Thoracic aorta (tissue), 2 donors: Measurements from ENCODE around the gene OCSTAMP. TPM values are rescaled to one million over a fixed set of nuclear protein-coding genes. Genes with fewer than 3 reads are reported as not detected.

Experiments used
- ATAC-seq: fragments of 150-250 bp; one replicate; pipeline ENCODE4 v1.8.0; 2017; ENCODE audit warnings: low read depth; ENCODE audit not compliant: insufficient number of reproducible peaks, low FRiP score
- DNase-seq: peaks from one replicate; pipeline ENCODE4 v3.0.0-alpha.2; 2020; ENCODE audit warnings: low spot score
- H3K27ac ChIP-seq, 2 donors: fragments of 200-600 bp; sonication (generic); 1 replicate in 1 of 2; 2 replicates in 1 of 2; pipeline ENCODE4 v1.5.1; 2016; ENCODE audit warnings: mild to moderate bottlenecking in 2 of 2, moderate library complexity in 2 of 2
- H3K27me3 ChIP-seq: fragments of 200-600 bp; sonication (generic); replicated peaks from 2 replicates; pipeline ENCODE4 v1.6.0; 2016; ENCODE audit warnings: mild to moderate bottlenecking; ENCODE audit not compliant: insufficient read depth
- H3K36me3 ChIP-seq: fragments of 200-600 bp; sonication (generic); one replicate; pipeline ENCODE4 v1.5.1; 2016
- H3K4me1 ChIP-seq, 2 donors: fragments of 200-600 bp; sonication (generic); 1 replicate in 1 of 2; 2 replicates in 1 of 2; pipeline versions ENCODE4 v1.5.1 to v1.6.0; 2016; ENCODE audit warnings: low read depth in 2 of 2, mild to moderate bottlenecking in 1 of 2; ENCODE audit not compliant: control insufficient read depth in 1 of 2
- H3K4me3 ChIP-seq: fragments of 200-600 bp; sonication (generic); 2 replicates; pipeline ENCODE4 v1.5.1; 2016; ENCODE audit warnings: mild to moderate bottlenecking
- H3K9me3 ChIP-seq: fragments of 200-600 bp; sonication (generic); 2 replicates; pipeline ENCODE4 v1.5.1; 2016
- total RNA-seq, 2 donors: library from RNA; depleted of rRNA; stranded (reverse); fragments of >200 nt; gene quantifications; one replicate each; pipeline versions ENCODE4 v1.1.0 to v1.2.3, GENCODE V29; 2016
- TF ChIP-seq, protein P1 (sequence below): fragments of 200-600 bp; sonication (generic); IDR thresholded peaks from one replicate; pipeline ENCODE4 v1.5.1; 2019; ENCODE audit warnings: antibody characterized with exemption

The OCSTAMP gene
- total RNA-seq, 2 donors from 2014 or later, result not detected

DNA sequence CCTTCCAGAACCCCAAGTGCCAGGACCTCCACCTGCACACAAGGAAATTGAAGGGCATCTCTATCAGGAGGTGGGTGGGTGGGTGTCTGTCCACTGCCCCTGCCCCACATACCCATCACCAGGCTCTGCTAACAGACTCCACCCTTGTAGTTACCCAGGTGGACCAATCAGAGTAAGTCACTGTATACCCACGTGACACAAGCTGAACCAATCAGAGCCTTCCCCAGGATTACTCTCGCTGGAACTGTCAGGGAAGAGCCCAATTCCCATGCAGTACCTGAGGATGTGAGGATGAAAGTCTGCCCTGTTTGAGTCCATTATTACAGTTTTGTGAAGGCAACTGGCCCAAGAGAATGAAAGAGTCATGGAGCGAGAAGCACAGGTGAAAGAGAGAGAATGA, 4.2 kb downstream of the OCSTAMP start:
- no peaks in the 10 kb centered on the region for H3K4me1 ChIP-seq
- H3K27ac ChIP-seq, result no peak overlapping the region
- TF ChIP-seq, protein P1, sequence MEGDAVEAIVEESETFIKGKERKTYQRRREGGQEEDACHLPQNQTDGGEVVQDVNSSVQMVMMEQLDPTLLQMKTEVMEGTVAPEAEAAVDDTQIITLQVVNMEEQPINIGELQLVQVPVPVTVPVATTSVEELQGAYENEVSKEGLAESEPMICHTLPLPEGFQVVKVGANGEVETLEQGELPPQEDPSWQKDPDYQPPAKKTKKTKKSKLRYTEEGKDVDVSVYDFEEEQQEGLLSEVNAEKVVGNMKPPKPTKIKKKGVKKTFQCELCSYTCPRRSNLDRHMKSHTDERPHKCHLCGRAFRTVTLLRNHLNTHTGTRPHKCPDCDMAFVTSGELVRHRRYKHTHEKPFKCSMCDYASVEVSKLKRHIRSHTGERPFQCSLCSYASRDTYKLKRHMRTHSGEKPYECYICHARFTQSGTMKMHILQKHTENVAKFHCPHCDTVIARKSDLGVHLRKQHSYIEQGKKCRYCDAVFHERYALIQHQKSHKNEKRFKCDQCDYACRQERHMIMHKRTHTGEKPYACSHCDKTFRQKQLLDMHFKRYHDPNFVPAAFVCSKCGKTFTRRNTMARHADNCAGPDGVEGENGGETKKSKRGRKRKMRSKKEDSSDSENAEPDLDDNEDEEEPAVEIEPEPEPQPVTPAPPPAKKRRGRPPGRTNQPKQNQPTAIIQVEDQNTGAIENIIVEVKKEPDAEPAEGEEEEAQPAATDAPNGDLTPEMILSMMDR, result no peak
- no peak for DNase-seq
- no peak overlapping the region for H3K4me3 ChIP-seq
- no peak for ATAC-seq
- no peaks in the 10 kb centered on the region for H3K9me3 ChIP-seq
- no peaks in the 10 kb centered on the region for H3K36me3 ChIP-seq
- no peaks in the 10 kb centered on the region for H3K27me3 ChIP-seq

DNA sequence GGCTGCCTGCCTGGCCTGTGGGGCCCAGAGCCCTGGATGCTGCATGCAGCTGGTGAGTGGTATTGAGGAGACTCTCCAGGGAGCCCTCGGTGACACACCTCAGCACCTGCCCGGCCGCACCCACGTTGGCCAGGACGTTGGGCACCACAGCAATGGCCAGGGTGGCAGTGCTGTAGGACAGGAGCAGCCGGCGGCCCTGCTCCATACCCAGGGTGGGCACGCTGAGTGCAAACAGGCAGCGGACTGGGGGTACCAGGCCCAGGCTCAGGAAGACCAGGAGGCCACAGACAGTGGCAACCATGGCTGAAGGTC, 4.7 kb downstream of the OCSTAMP start:
- DNase-seq, result no peak
- H3K36me3 ChIP-seq, result no peaks in the 10 kb centered on the region
- no peaks in the 10 kb centered on the region for H3K4me1 ChIP-seq
- no peak for ATAC-seq
- no peak overlapping the region for H3K27ac ChIP-seq
- H3K9me3 ChIP-seq, result no peaks in the 10 kb centered on the region
- no peak overlapping the region for H3K4me3 ChIP-seq
- TF ChIP-seq, protein P1, result no peak
- H3K27me3 ChIP-seq, result no peaks in the 10 kb centered on the region

DNA sequence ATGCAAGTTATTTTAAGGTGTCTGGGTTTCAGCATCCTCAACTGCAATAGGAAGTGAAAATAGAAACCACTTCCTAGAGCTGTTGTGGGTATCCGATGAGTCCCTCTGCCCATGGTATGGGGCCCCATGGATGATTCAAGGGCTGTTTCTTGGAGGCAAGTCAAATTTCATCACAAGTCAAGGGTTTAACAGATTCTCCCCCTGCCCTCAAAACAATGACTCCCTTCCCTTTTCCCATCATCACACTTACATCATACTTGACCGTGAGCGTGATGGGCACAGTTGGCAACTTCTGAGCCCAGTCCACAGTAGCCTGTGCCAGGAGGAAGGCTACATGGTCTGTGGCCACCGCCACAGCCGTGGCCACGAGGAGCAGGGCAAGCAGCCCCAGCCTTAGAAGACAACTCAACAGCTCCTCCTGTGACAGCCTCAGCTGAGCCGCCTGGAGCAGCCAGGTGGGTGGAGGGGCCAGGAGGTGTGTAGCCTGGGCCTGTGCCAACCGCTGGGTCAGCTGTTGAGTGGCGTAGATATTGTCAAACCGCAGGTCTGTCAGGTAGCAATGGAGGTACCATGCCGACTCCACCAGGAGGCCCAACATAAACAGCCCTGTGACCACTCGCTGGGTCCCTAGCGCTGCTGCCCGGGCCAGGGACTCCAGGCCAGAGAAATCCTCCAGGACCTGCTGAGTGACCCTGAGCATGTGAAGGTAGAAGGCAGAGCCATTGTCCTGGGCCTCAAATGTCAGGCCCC, 5.2 kb downstream of the OCSTAMP start:
- no peak overlapping the region for H3K4me3 ChIP-seq
- ATAC-seq, result no peak

DNA sequence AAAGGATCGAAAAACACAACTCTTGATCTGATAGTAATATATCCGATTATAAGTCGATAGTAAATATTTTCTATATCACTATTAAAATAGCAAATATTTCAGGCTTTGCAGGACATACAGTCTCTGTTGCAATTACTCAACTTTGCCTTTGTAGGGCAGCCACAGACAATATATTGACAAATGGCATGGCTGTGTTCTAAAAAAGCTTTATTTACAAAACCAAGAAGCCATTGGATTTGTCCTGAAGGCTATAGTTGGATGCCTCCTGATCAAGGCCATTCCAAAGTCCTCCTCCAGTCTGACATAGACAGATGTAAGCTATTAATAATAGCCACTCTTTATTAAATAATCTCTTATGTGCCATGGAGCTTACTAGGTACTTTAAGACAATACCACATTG, 5.9 kb downstream of the OCSTAMP start:
- TF ChIP-seq, protein P1, result no peak
- H3K4me3 ChIP-seq, result no peak overlapping the region
- no peaks in the 10 kb centered on the region for H3K9me3 ChIP-seq
- H3K36me3 ChIP-seq, result no peaks in the 10 kb centered on the region
- H3K27me3 ChIP-seq, result no peaks in the 10 kb centered on the region
- no peak overlapping the region for H3K27ac ChIP-seq
- DNase-seq (no peak), ATAC-seq (no peak)
- H3K4me1 ChIP-seq, result no peaks in the 10 kb centered on the region

More for the DNA sequence above, 5.2 kb downstream of the OCSTAMP start:
- no peaks in the 10 kb centered on the region for H3K36me3 ChIP-seq
- no peaks in the 10 kb centered on the region for H3K9me3 ChIP-seq
- H3K4me1 ChIP-seq, result no peaks in the 10 kb centered on the region
- TF ChIP-seq, protein P1, result no peak
- DNase-seq, result no peak
- no peak overlapping the region for H3K27ac ChIP-seq
- no peaks in the 10 kb centered on the region for H3K27me3 ChIP-seq

DNA sequence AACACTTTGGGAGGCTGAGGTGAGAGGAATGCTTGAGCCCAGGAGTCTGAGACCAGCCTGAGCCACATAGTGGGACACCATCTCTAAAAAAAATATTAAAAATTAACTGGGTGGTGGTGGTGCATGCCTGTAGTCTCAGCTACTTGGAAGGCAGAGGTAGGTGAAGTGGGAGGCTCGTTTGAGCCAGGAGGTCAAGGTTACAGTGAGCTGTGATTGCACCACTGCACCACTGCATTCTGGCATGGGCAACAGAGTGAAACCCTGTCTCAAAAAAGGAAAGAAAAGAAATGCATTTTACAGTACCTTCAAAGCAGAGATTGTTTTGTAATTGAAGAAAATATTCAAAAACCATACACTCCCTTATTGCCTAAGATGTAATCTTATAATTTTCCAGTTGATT, 6.5 kb downstream of the OCSTAMP start:
- no peak for ATAC-seq
- no peaks in the 10 kb centered on the region for H3K9me3 ChIP-seq
- no peak overlapping the region for H3K4me3 ChIP-seq
- H3K36me3 ChIP-seq, result no peaks in the 10 kb centered on the region
- no peak overlapping the region for H3K27ac ChIP-seq
- no peak for DNase-seq
- no peaks in the 10 kb centered on the region for H3K4me1 ChIP-seq
- no peaks in the 10 kb centered on the region for H3K27me3 ChIP-seq
- TF ChIP-seq, protein P1, result no peak
